Activated naive CD4-positive, alpha-beta T cell treated with anti-CD3 and anti-CD28 coated beads for 36 hours (primary cell): ENCODE data around the gene ERICH6. TPM values are rescaled to one million over a fixed set of nuclear protein-coding genes. Genes with fewer than 3 reads are reported as not detected.

ENCODE experiments used
- CTCF ChIA-PET: fragments of 350-600 bp; sonication (Branson Sonifier 250); formaldehyde crosslinking; loops from one replicate; lab custom pipeline; 2021; ENCODE audit warnings: antibody characterized with exemption; lab: Charles Lee
- DNase-seq: peaks from one replicate; pipeline ENCODE4 v3.0.0-alpha.2; 2020
- H3K27ac Mint-ChIP-seq: one replicate; pipeline ENCODE4 v1.8.0; 2021; ENCODE audit warnings: mild to moderate bottlenecking, mixed read lengths
- H3K27me3 Mint-ChIP-seq: one replicate; pipeline ENCODE4 v1.8.0; 2021; ENCODE audit warnings: low read depth, mixed read lengths
- H3K36me3 Mint-ChIP-seq: one replicate; pipeline ENCODE4 v1.8.0; 2021; ENCODE audit warnings: low read depth, mixed read lengths
- H3K4me1 Mint-ChIP-seq: one replicate; pipeline ENCODE4 v1.8.0; 2021; ENCODE audit warnings: low read depth, mixed read lengths
- H3K4me3 Mint-ChIP-seq: one replicate; pipeline ENCODE4 v1.8.0; 2021; ENCODE audit warnings: mild to moderate bottlenecking, moderate library complexity, mixed read lengths
- H3K9me3 Mint-ChIP-seq: one replicate; pipeline ENCODE4 v1.8.0; 2021; ENCODE audit warnings: mixed read lengths
- intact Hi-C: fragments of 100-400 bp; cut with micrococcal nuclease; formaldehyde crosslinking; loops from one replicate; pipeline ENCODE4 v1.15.1; 2023
- total RNA-seq, 2 experiments: library from RNA; stranded (reverse); gene quantifications; one replicate each; pipeline ENCODE4 v1.2.3, GENCODE V29; 2021

The ERICH6 gene
- total RNA-seq, 2 experiments from 2014 or later = not detected

DNA sequence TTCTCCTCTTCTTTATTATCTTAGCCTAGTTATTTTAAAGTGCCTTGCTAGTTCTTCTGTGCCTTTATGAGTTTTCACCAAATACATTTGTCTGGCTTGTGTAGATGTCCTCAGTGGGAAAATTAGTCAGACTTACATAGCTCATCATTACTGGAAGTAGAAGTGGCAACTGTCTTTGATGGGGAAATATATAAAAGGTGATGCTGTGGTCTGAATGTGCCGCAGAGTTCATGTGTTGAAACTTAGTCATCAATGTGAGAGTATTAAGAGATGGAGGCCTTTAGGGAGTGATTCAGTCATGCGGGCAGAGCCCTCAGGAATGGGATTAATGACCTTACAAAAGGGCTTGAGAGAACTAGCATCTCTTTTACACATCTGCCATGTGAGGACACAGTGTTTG, 6.4 kb upstream of the ERICH6 start:
- no peak overlapping the region for H3K27ac Mint-ChIP-seq
- no peak for DNase-seq
- intact Hi-C loops = no loop called here
- CTCF ChIA-PET = interaction anchor here (2.2 kb wide), 1 partner anchor 12 kb away, joined by 7 read pairs; no protein-coding TSS in a partner anchor
- H3K27me3 Mint-ChIP-seq = no peaks in the 10 kb centered on the region
- H3K36me3 Mint-ChIP-seq = peaks cover 35% of the 10 kb centered on the region
- no peak overlapping the region for H3K4me3 Mint-ChIP-seq
- peaks cover 7% of the 10 kb centered on the region for H3K4me1 Mint-ChIP-seq
- peaks cover 18% of the 10 kb centered on the region for H3K9me3 Mint-ChIP-seq

DNA sequence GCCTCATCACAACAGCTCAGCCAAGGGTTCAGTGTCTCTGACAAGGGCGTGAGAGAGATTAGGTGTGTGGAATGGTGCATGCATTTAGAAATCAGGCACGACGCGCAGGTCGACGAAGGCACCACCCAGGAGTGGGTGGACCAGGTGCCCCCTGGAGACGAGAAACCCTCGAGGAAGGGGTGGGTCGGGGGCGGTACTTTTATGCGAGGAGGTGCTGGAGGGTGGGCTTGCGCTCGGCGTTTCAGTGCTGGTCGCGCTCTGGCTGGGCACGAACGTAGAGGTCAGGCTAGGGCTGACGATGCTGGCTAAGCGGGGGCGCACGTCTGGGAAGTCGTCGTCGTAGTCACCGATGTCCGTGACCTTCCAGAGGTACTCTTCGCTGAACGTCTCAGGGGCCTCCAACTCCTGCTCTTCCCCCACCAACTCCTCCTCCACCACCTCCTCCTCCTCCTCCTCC, 393 bp downstream of the ERICH6 start:
- H3K4me3 Mint-ChIP-seq = peak overlapping the region; percentile 96
- peaks cover 11% of the 10 kb centered on the region for H3K36me3 Mint-ChIP-seq
- no peaks in the 10 kb centered on the region for H3K9me3 Mint-ChIP-seq
- CTCF ChIA-PET = interaction anchor here (0.6 to 1.4 kb wide), 10 partner anchors 21 to 723 kb away, joined by 3 to 6 read pairs (median 4); no protein-coding TSS in a partner anchor
- peak; percentile 39 for DNase-seq
- no peak overlapping the region for H3K27ac Mint-ChIP-seq
- peaks cover 25% of the 10 kb centered on the region for H3K4me1 Mint-ChIP-seq
- intact Hi-C loops = loop anchor here (1.0 to 5.0 kb wide), 7 partner anchors 18 to 384 kb away; partner anchors contain the start of genes EIF2A, MED12L, SELENOT and SERP1
- H3K27me3 Mint-ChIP-seq = no peaks in the 10 kb centered on the region

DNA sequence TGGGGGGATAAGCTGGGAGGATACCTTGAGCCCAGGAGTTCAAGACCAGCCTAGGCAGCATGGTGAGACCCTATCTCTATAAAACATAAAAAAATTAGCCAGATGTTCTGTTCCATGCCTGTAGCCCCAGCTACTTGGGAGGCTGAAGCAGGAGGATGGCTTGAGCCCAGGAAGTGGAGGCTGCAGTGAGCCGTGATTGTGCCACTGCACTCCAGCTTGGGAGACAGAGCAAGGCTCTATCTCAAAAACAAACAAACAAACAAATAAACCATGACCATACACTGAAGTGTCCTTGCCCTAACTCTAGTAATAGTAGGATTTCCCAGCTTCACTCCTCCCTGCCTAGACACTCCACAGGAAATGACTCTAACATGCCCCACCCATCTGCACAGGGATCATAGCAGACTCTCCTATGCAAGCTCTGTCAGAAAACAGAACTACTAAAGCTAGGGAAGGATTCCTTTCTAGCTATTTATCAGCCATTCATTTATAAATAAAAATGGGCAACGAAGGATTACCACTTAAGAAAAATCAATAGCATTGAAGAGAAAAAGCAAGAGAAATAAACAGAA, 4.6 kb downstream of the ERICH6 start:
- H3K4me3 Mint-ChIP-seq = no peak overlapping the region
- CTCF ChIA-PET = interaction anchor here (1.5 kb wide), 1 partner anchor 89 kb away, joined by 8 read pairs; no protein-coding TSS in a partner anchor
- DNase-seq = no peak
- H3K4me1 Mint-ChIP-seq = peaks cover 22% of the 10 kb centered on the region
- peaks cover 1% of the 10 kb centered on the region for H3K36me3 Mint-ChIP-seq
- H3K27me3 Mint-ChIP-seq = no peaks in the 10 kb centered on the region
- no peak overlapping the region for H3K27ac Mint-ChIP-seq
- intact Hi-C loops = no loop called here
- no peaks in the 10 kb centered on the region for H3K9me3 Mint-ChIP-seq

DNA sequence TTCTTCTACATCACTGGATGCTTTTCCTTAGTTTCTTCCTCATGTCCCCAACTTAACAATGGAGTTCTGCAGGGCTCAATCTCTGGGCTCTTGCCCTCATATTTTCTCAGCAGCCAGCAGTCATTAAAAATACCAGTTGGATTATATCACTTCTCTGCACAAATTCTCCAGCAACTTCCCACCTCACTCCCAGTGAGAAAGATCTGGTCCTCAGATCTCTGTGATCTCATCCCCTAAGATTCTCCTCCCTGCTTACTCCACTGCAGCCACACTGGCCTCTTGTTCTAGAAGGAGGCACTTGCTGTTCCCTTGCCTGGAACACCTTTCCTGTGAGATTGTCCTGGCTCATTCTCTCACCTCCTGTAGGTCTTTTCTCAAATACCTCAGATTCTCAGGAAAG, 6.1 kb downstream of the ERICH6 start:
- intact Hi-C loops = no loop called here
- no peaks in the 10 kb centered on the region for H3K27me3 Mint-ChIP-seq
- DNase-seq = no peak
- peaks cover 13% of the 10 kb centered on the region for H3K4me1 Mint-ChIP-seq
- no peaks in the 10 kb centered on the region for H3K36me3 Mint-ChIP-seq
- H3K4me3 Mint-ChIP-seq = no peak overlapping the region
- CTCF ChIA-PET = no interaction called here
- H3K9me3 Mint-ChIP-seq = peaks cover 8% of the 10 kb centered on the region
- H3K27ac Mint-ChIP-seq = no peak overlapping the region

DNA sequence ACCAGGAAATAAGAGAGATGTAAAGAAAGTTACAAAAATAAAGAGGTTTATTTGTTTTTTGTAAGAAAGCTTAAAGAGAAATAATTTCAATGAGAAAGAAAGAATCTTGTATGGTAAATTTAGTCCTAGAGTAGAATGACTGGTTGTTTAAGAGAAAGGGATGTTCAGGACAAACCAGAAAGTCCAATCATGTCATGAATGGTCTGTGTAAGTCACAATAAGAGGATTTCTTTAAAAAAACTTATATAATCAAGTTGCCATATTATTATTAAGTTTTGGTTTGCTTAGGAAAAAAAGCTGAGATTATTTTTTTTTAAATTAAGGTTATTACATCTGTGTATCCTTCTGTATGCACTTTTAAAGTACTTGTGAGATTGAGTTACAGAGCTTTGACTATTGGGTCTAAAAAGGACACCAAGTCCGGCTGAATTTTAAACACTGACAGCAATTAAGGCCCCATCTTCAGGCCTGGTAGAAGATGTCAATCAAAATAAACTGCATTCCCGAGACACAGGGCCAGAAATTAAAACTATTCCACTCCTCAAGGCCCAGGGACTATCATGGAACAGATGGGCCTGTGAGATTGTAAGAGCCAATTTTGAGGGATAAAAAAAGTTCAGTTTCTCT, 12.2 kb downstream of the ERICH6 start:
- H3K4me3 Mint-ChIP-seq = no peak overlapping the region
- no peaks in the 10 kb centered on the region for H3K27me3 Mint-ChIP-seq
- CTCF ChIA-PET = no interaction called here
- intact Hi-C loops = no loop called here
- peaks cover 17% of the 10 kb centered on the region for H3K9me3 Mint-ChIP-seq
- H3K36me3 Mint-ChIP-seq = no peaks in the 10 kb centered on the region
- H3K27ac Mint-ChIP-seq = no peak overlapping the region
- H3K4me1 Mint-ChIP-seq = no peaks in the 10 kb centered on the region
- no peak for DNase-seq

DNA sequence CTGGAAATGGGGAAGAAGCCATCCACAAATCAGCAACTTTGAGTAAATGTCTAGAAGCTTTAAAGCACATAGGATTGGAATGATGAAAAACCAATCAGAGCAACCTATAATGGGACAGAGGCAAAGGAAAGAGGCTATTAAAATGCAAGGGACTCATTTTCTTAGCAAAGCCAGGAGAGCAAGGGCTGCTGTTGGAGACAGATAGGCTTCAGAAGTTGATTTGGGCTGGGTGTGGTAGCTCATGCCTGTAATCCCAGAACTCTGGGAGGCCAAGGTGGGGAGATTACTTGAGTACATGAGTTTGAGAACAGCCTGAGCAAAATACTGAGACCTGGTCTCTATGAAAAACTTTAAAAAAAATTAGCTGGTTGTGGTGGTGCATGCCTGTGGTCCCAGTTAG, 16.1 kb downstream of the ERICH6 start:
- Mint-ChIP-seq H3K4me3 (no peak overlapping the region), H3K9me3 (peaks cover 9% of the 10 kb centered on the region), H3K27ac (no peak overlapping the region), H3K4me1 (no peaks in the 10 kb centered on the region), H3K27me3 (no peaks in the 10 kb centered on the region), H3K36me3 (no peaks in the 10 kb centered on the region)
- intact Hi-C loops = no loop called here
- DNase-seq = no peak
- CTCF ChIA-PET = no interaction called here

DNA sequence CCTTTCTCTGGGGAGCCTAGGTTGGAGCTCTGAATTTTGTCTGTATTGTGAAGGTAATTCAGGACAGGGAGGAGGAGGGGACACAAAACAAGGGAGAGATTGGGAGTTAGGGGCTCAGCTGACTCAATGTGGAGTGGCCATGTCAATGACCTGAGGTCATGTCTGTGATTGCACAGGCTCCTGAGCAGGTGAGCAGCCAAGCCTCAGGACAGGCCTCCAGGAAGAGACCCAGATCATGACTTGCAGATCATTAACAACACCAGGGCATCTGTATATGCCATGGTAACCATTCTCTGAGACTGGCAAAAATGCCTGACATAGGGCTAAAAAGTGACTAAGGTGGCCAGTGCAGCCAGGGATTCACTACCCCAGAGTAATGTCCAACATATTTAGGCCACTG, 20.9 kb downstream of the ERICH6 start:
- Mint-ChIP-seq H3K4me1 (peaks cover 15% of the 10 kb centered on the region), H3K27me3 (no peaks in the 10 kb centered on the region), H3K27ac (no peak overlapping the region), H3K9me3 (no peaks in the 10 kb centered on the region), H3K4me3 (no peak overlapping the region), H3K36me3 (no peaks in the 10 kb centered on the region)
- CTCF ChIA-PET = no interaction called here
- DNase-seq = no peak
- intact Hi-C loops = no loop called here

DNA sequence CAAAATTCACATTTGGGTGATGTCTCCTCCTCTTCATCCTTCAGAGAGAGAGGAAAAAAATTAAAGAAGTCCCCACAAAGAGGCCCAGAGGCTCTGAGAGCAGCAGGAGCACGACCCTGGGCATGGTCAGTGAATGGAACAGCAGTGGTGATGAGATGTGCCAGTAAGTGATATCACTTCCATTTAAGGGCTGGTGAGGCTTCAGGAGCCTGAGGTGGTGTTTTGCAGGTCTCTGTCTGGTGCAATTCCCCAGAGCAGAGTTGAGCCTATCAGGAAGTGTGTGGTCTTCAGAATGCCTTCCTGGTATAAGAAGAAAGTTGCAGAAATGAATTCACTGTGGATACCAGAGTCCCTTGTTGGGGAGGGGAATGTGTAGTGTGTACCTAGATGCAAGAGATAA, 21.4 kb downstream of the ERICH6 start:
- intact Hi-C loops = no loop called here
- Mint-ChIP-seq H3K27me3 (no peaks in the 10 kb centered on the region), H3K9me3 (no peaks in the 10 kb centered on the region), H3K4me1 (peaks cover 15% of the 10 kb centered on the region), H3K36me3 (no peaks in the 10 kb centered on the region), H3K4me3 (no peak overlapping the region), H3K27ac (no peak overlapping the region)
- DNase-seq = no peak
- CTCF ChIA-PET = interaction anchor here (1.0 kb wide), 1 partner anchor 63 kb away, joined by 6 read pairs; no protein-coding TSS in a partner anchor

DNA sequence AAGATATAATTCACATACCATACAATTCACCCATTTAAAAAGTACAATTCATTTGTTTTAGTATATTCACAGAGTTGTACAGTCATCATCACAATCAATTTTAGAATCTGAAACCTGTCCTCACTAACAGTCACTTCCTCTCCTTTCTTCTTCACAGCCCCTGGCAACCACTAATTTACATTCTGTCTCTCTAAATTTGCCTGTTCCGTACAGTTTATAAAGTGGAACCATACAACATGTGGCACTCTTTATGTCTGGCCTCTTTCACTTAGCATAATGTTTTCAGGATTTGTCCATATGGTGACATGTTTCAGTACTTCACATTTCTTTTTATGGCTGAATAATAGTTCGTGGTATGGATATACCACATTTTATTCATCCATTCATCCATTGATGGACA, 22.7 kb downstream of the ERICH6 start:
- Mint-ChIP-seq H3K4me1 (peaks cover 16% of the 10 kb centered on the region), H3K4me3 (no peak overlapping the region), H3K36me3 (no peaks in the 10 kb centered on the region), H3K27ac (peak overlapping the region; percentile 31), H3K27me3 (no peaks in the 10 kb centered on the region), H3K9me3 (peaks cover 5% of the 10 kb centered on the region)
- peak; percentile 23 for DNase-seq
- CTCF ChIA-PET = interaction anchor here (1.0 to 1.1 kb wide), 2 partner anchors 10 to 62 kb away, joined by 3 to 6 read pairs; no protein-coding TSS in a partner anchor
- intact Hi-C loops = loop anchor here (1.0 to 2.0 kb wide), 6 partner anchors 22 to 103 kb away; partner anchors contain the start of genes ERICH6 and SELENOT

DNA sequence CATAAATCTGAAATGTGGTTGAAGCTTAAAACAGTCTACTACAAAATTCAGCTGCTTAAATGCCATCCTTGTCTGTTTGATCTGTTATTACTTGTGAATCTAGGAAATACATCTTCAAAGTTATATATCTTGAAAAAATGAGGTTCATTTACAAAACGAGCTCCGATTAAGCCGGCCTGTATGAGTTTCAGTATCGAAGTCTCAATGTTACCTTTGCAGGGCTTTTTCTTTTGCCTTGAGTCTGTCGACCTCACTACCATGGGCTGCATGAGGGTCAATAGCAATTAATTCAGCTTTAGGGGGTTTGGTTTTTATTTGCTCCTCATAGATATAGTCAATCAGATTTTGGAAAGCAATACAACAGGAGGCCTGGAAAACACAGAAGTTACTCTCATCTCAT, 23.2 kb downstream of the ERICH6 start:
- H3K4me1 Mint-ChIP-seq = peaks cover 18% of the 10 kb centered on the region
- H3K27me3 Mint-ChIP-seq = peaks cover under 1% of the 10 kb centered on the region
- H3K9me3 Mint-ChIP-seq = peaks cover 10% of the 10 kb centered on the region
- CTCF ChIA-PET = interaction anchor here (0.6 to 1.1 kb wide), 2 partner anchors 10 to 28 kb away, joined by 3 to 4 read pairs; no protein-coding TSS in a partner anchor
- no peak overlapping the region for H3K4me3 Mint-ChIP-seq
- no peak overlapping the region for H3K27ac Mint-ChIP-seq
- H3K36me3 Mint-ChIP-seq = peaks cover 2% of the 10 kb centered on the region
- intact Hi-C loops = loop anchor here (2.0 kb wide), 2 partner anchors 68 to 78 kb away; partner anchors contain the start of gene SELENOT
- DNase-seq = no peak

DNA sequence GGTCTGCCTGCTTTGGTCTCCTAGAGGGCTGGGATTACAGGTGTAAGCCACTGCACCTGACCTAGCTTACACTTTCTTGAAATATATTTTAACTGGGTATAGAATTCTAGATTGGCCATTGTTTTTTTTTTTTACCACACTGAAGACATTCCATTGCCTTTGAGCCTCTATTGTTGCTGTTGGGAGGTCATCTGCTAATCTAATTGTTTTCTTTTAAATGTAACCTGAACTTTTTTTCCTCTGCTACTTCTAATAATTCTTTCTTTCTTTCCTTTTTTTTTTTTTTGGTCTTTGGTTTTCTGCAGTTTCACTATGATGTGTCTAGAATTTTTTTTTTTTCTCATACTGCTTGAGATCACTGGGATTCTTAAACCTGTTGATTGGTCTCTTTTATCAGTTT, 28.1 kb downstream of the ERICH6 start:
- intact Hi-C loops = no loop called here

DNA sequence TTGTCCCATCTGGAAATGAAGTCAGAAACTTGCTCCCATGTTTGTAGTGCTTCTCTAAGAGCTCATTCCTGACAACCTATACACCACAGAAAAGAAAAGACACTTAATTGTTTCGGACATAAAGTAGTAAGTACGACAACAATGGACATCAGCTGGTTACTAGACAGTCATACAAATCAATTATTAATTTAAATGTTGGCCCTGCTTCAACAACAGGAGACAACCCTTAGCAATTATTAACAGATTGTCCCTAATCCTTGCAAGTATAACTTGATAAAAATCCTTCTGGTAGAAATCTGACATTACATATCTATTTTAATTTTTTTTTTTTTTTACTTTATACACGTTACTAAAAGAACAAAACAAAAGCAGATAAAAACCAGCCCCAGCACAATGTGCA, 29.8 kb downstream of the ERICH6 start:
- DNase-seq = no peak
- peaks cover 3% of the 10 kb centered on the region for H3K36me3 Mint-ChIP-seq
- H3K4me3 Mint-ChIP-seq = no peak overlapping the region
- H3K27ac Mint-ChIP-seq = no peak overlapping the region
- CTCF ChIA-PET = no interaction called here
- peaks cover 3% of the 10 kb centered on the region for H3K4me1 Mint-ChIP-seq
- peaks cover 3% of the 10 kb centered on the region for H3K27me3 Mint-ChIP-seq
- intact Hi-C loops = no loop called here
- H3K9me3 Mint-ChIP-seq = peaks cover 11% of the 10 kb centered on the region

More for the DNA sequence above, 28.1 kb downstream of the ERICH6 start:
- no peak overlapping the region for H3K27ac Mint-ChIP-seq
- peaks cover 3% of the 10 kb centered on the region for H3K27me3 Mint-ChIP-seq
- peaks cover 3% of the 10 kb centered on the region for H3K36me3 Mint-ChIP-seq
- CTCF ChIA-PET = no interaction called here
- H3K9me3 Mint-ChIP-seq = peaks cover 11% of the 10 kb centered on the region
- H3K4me1 Mint-ChIP-seq = peaks cover 6% of the 10 kb centered on the region
- no peak overlapping the region for H3K4me3 Mint-ChIP-seq
- DNase-seq = no peak
